ENCODE results near the gene USP33.
A peak's percentile ranks its signal among the peaks of the same experiment; 100 is the strongest.
"Not testable (repeated sequence)": the region's sequence is repeated elsewhere in the genome, so short reads cannot be mapped to it uniquely, and the experiment has no call there.

USP33 gene

DNA sequence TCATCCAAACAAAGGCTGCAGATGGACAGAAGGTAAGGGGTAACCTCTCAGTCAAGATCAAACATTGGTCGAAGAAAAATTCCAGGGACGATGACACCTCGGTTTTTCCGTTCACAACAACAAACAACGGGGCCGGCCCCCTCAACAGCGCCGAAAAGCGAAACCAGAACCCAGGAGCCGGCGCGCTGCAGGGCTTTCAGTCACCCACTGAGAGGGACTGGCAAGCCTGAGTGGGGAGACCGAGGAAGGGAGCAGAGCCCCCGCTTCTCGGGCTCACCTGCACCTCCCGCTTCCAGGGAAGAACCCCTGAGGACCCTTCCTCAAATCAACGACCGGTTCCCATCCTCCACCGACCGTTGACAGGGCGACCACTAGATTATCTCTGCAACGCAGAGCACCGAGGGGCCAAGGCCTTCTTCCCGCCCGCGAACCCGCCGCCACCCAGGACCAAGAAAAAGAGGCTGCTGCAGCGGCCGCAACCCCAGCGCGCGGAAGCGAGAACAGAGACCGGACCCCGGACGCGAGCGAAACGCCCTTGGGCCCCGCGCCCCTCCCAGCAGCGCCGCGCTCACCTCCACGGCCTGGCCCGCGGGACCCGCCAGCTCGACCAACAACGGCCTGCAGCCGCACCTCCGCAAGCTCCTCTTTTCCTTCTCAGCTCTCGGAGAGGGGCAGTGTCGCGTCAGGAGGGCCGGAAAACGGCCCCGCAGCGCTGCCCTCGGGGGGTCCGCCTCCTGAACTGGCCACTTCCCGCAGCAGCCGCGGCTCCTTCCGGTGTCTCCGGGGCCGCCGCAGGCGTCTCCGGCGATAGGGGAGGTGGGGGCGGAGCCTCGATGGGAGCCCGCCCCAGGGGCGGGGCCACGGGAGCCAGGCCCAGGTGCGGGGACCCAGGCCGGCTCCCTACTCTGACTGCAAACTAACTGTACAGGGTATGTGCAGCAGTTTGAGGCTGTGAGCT, at the start of gene USP33:
Gene USP33, minus strand, starts transcription at position 782 of the 958 bp plus-strand sequence. CDS start 18,155 bp downstream, outside the sequence.
- DNase-seq, result peak; percentile 87 to 92

DNA sequence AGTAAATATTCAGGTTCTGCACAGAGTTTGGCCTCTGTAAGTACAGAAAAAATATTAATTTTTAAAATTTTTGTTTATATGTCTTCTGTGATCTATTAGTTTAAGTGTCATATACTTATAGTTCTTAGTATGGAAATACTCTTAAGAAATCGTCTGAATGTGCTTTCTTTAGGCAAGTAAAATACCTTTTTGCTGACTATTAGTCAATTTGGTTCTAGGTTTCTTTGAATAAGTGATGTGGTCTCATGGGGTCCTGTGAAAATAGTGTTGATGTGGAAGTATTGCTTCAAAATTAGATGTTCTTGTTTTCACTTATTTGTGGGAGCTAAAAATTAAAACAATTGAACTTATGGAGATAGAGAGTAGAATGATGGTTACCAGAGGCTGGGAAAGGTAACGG, 43.7 kb upstream of the USP33 start:
- no peak for DNase-seq

DNA sequence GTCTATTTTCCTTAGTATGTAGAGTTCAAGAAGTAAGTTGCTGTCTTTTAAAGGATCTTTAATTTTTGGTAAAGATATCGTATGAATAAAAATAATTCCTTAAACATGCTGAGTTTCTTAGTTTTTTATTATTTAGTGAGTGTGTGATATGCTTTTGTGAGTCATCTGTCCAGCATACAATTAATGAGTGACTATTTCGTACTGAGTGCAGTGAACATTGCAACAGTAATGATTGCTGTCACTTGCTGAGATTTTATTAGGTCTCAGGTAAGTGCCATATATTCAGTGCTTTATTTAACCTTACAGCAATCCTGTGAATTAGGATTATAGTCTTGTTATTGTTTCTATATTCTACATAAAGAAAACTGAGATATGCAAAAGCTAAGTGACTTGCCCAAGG, 42.4 kb upstream of the USP33 start:
- no peak for DNase-seq

DNA sequence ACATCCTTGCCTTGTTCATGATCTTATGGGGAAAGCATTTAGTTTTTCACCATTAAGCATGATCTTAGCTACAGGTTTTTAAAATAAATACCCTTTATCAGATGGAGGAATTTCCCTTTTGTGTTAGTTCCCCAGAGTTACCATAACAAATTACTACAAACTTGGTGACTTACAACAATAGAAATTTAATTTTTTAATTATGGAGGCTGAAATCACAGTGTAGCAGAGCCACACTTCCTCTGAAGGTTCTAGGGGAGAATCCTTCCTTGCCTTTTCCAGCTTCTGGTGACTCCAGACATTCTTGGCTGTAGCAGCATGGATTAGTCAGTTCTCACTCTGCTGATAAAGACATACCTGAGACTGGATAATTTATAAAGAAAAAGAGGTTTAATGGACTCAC, 38.3 kb upstream of the USP33 start:
- no peak for DNase-seq

DNA sequence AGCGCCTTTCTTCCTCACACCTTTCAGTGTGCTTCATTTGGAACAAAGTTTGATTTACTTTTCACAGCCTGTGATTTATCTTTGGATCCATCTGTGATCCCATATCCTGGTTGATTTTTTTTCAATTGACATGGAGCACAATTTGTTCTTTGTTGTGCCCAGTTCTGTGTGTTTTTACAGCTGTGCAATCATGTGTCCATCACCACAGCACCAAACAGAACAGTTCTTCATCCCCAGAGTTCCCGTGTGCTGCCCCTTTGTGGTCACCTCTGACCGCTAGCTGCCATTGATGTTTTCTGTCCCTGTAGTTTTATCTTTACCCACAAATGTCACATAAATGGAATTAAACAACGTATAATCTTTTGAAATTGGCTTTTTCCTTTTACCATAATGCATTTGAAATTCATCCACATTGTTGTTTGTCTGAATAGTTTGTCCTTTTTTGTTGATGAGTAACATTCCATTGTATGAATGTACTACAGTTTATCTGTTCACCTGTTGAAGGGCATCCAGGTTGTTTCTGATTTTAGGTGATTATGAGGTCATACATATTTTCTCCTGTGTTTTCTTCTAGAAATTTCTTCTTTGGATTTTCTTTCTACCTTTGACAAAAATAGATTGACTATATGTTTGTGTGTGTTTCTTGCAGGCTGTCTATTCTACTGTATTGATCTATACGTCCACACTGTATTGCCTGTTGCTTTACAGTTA, 37.2 kb upstream of the USP33 start:
- DNase-seq, result no peak

DNA sequence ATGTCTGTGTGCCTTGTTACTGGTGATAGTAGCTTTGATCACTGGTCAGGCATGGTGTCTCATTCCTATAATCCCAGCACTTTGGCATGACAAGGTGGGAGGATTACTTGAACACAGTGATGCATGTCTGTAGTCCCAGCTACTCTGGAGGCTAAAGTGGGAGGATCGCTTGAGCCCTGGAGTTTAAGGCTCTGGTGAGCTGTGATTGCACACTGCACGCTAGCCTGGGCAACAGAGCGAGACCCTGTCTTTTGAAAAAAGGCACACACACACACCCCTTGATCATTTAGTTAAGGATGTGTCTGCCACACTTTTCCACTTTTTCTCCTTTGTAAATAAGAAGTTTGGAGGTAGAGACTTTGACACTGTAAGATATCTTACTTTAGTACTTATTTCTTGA, 34.9 kb upstream of the USP33 start:
- no peak for DNase-seq

DNA sequence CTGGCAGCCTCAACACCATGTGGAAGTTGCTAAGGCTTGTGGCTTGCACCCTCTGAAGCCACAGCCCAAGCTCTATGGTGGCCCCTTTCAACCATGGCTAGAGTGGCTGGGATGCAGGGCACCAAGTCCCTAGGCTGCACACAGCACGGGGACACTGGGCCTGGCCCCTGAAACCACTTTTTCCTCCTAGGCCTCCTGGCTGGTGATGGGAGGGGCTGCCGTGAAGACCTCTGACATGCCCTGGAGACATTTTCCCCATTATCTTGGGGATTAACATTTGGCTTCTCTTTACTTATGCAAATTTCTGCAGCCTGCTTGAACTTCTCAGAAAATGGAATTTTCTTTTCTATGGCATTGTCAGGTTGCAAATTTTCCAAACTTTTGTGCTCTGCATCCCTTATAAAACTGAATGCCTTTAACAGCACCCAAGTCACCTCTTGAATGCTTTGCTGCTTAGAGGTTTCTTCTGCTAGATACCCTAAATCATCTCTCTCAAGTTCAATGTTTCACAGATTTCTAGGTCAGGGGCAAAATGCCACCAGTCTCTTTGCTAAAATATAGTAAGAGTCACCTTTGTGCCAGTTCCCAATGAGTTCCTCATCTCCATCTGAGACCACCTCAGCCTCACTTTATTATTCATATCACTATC, 26.6 kb upstream of the USP33 start:
- DNase-seq, result not testable (repeated sequence)

DNA sequence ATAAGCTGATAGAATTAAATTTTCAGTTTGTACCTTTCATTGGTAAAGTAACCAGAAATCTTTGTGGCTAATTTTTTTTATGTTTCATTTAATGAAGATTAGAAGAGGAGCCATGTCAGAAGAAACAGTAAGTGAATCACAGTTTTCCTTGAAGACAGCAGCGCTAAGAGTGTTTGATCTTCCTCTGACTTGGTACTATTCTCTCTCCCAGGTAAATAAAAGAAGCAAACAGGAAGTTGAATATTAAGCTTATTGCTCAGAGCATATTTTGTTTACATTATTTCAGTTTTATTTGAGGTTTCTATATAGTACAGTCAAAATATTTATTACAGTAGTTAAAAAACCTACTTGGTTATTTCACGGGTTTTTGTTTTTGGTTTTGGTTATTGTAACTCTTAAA, 23.5 kb upstream of the USP33 start:
- no peak for DNase-seq

DNA sequence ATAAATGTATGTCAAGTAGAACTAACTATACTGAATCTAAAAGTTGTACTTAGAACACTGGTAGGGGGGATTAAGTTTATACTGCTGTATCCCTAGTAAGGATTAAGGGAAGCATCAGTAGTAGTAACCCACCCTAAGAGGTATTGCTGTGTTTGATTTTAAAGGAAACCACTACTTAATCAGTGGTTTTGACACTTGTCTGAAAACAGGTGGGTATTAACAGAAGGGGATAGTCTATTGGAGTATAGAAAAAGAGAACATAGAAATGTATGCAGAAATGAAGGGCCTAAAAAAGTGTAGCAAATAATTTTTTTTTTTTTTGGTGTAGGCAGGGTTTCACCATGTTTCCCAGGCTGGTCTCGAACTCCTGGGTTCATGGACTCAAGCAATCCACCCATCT, 22.0 kb upstream of the USP33 start:
- no peak for DNase-seq

DNA sequence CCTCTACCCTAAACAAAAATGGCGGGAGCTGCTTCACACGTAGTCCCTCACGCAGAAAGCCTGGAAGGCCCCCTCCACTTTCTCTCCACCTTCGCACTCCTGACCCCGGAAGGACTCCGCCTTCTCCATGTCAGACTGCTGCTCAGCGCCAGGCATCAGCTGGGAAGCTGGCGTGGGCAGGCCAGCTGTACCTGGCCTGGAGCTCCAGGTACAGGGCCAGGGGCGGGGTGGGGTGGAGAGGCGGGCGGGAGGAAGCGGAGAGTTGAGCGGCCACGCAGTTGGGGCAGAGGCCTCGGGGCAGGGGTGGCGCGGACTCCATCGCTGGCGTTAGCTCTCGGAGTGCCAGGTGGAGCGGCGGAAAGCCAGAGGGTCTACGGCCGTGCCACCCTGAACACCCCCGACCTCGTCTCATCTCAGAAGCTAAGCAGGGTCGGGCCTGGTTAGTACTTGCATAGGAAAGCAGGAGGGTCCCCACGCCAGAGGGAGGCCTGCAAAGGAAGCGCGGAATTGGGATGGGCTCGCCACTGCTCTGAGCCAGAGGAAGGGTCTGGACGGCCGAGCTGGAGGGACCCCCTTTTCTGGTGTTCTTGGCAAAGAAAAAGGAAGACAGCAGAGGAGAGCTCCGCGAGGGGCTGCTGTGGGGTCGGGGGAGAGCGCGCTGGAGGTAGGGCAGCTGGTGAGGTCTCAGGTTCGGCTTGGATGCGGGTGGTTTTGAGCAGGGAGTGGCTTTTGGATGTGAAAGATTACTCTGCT, 20.1 kb upstream of the USP33 start, which contains the start of gene MIGA1:
Gene MIGA1, plus strand, starts transcription at position 121 of the 753 bp plus-strand sequence. CDS start 3,604 bp downstream, outside the sequence.
- peak; percentile 90 to 93 for DNase-seq

DNA sequence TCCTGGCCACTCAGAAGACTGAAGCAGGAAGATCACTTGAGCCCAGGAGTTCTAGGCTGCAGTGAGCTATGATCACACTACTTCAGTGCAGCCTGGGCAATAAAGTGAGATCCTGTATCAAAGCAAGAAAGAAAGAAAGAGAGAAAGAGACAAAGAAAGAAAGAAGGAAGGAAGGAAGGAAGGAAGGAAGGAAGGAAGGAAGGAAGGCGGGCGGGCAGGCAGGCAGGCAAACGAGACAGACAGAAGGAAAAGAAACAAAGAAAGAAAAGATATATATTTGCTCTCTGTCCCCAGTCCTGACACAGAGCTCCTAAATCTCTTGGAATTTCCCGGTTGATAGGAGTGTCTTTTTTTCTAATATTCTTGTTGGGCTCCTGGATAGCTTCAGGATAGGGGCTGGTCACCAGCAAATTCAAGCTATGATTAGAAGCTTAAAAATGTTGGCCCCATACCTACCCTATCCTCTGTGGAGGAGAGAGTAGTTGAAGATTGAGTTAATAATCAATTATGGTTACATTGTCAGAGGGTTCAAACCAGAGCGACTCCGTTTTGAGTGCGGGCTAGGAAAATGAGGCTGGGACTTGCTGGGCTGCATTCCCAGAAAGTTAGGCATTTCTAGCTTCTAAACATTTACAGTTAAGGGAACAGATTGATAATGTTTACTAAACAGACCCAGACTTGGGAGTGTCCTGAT, 16.5 kb upstream of the USP33 start:
- DNase-seq, result no peak

DNA sequence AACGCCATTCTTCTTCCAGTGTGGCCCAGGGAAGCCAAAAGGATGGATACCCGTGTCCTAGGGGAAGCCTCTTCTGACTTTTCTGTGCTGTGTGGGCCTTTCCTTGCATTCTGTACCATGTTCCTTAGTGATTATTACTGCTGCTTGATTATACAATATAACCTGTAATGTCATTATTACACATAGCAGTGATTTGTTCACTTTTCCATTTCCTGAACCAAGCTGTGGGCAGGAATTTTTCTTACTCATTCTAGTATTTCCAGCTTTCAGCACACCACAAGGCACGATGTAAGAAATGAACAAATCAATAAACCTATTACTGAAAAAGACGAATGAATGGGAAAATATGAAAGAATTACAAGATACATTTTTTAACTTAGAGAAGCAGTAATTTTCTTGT, 8.4 kb upstream of the USP33 start:
- no peak for DNase-seq

DNA sequence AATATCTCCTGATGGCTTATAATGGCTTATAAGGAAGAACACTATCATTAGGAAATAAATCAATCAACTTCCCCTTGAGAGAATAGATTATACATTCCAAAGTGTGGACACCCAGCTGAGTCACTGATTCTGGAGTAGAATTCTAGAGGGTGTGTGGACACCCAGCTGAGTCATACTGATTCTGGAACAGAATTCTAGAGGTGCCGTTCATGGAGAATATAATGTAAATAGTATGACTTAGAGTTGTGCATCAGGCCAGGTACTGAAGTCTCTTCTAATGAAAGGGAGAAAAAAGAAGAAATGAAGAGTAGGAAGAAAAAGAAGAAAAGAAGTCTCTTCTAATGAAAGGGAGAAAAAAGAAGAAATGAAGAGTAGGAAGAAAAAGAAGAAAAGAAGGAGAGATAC, 2.4 kb upstream of the USP33 start:
- DNase-seq, result peak in 1 of 2 donors; percentile 9

DNA sequence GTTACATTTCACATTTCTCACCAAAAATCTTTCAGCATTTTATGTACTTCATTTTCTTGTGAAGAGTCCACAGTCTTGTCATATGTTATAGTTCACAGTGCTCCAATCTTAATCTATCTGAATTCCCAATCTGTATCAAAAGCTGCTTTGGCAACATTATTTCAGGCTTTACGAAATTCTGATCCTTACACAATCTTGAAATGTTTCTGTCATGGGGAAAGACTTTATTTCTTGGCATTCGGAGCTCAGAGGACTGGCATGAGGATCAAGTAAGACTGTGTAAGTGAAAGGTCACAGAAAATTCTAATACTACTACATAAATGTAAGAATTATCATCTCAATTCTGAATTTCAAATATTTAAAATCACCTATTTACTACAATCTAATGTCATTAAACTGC, 2.0 kb downstream of the USP33 start:
- no peak for DNase-seq

DNA sequence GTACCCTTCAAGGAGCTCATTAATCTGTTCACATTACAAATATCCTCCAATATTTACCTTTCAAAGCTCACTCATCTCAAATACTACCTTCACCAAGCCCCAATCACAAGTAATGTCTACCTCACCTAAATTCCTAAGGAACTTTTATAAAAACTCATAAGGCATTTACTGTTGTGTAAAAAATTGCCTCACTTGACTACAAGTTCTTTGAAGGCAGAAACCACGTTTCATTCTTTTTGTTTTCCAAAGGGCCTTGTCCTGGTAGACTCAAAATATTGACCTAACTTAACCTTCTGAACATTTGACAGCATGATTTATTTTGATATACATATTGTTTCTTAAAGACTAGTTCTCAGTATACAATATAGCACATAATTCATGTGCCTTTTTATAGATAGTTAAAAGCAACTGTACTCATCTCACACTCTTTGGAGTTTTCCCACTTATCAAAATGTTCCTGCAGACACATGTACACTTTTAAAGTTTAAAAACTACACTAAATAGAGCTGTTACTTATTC, 2.5 kb downstream of the USP33 start:
- DNase-seq, result no peak

DNA sequence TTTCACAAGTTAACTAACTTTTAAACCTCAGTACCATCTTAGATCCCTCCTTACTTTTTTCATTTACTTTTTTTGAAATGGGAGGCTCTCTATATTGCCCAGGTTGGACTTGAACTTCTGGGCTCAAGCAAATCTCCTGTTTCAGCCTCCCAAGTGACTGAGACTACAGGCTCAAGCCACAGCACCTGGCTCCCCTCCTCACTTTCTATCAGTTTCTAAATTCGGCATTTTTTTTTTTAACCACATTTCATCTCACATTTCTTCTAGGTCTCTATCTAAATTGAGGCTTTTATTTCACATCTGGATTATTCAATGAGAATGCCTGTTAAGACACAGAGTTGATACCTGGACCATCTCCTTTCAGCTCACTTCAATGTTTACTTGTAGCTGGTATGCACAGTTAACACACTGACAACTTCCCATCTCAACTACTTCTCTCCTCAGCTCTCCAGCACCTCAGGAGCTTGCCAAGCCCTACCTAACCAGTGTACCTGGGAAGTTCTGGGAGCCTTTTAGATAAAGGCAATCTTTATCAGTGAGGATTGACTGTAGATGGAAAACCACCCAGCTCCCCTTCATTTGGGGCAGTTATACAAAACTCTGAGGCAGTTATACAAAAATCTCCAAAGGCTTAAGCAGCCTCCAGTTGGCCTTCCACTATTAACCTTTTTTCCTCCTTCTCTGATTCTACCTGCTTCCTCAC, 3.4 kb downstream of the USP33 start:
- DNase-seq, result no peak

DNA sequence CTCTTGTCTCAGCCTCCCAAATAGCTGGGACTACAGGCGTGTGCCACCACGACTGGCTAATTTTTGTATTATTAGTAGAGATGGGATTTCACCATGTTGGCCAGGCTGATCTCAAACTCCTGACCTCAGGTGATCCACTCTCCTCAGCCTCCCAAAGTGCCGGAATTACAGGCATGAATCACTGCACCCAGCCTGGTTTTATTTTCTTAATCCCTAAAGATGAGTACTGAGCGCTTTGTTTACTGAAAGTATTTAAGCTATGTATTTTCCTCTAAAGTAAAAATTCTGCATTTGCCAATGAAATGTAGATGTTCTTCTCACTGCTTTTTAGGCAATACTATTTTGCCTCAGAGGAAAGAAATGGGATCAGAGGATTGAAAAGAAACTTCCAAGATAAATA, 10.2 kb downstream of the USP33 start:
- not testable (repeated sequence) for DNase-seq

DNA sequence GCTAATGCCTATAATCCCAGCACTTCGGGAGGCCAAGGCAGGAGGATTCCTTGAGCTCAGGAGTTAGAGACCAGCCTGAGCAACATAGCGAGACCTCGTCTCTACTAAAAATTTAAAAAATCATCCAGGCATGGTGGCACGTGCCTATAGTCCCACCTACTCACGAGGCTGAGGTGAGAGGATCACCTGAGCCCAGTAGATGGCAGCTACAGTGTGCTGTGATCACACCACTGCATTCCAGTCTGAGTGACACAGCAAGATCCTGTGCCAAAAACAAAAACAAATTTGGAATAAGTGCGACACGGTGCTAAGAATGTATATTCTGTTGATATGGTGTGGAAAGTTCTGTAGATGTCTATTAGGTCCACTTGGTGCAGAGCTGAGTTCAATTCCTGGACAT, 15.1 kb downstream of the USP33 start:
- DNase-seq, result no peak

DNA sequence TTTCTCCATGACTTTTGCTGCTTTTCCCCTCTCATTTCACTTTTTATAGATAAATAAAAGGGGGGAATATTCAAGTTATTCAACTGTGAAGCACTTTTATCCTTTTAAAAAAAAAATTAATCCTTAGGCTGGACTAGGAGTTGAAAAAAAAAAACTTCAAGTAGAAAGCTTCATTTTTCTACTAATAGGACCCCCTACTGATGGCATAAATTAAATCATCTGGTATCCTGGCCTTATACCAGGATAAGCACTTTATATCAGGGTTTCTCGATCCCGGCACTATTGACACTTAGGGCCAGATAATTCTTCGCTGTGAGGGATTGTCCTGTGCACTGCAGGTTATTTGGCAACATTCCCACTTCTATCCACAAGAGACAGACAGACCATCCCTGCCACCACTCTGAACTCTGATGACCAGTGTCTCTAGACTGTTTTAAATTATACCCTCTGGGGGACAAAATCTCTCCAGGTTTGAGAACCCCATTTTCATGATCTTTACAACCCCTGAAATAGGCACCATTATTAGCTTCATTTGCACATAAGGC, 17.6 kb downstream of the USP33 start:
- no peak for DNase-seq

DNA sequence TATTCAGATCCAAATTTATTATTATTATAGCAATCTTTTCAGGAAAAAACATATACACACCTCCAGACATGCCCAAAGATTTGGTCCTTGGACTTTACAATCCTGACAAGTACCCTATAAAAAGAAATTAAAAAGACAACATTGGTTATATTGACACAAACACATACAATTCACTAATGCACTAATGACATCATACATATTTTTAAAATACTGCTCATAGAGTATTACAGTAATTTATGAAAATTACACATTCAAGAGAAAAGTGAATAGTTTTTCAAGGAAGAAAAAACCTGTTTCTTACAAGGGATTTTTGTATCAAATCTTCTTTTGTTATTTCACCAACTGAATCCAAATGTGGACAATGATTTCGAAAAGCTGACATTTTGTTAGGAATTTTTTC, 18.3 kb downstream of the USP33 start:
- no peak for DNase-seq

DNA sequence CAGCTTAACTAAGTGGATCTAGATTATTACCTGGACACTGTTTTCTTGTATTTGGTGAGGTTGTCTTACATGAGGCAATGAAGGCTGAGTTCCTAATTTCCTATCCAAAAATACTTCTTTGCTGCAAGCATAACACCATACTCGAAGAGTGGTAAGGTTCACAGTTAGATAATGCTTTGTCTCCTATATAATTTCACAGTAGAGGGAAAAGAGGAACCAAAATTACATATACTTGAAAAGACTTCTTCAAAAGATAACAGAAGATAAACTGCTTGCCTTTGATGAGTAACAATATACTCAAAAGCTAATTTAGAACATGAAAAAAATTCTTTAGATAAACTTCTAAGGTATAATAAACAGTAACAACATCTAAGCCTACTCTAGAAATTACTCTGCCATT, 20.4 kb downstream of the USP33 start:
- DNase-seq, result no peak
